ENCODE data around the gene POLDIP2. TPM values are rescaled to one million over a fixed set of nuclear protein-coding genes. Genes with fewer than 3 reads are reported as not detected.
A peak's percentile ranks its signal among the peaks of the same experiment; 100 is the strongest.

POLDIP2 gene
- total and polyA plus RNA-seq, 2 of the 13 experiments (the other 11 are each of a cell fraction or from before 2014, with no cell fraction given), result 85.9 to 114 TPM

DNA sequence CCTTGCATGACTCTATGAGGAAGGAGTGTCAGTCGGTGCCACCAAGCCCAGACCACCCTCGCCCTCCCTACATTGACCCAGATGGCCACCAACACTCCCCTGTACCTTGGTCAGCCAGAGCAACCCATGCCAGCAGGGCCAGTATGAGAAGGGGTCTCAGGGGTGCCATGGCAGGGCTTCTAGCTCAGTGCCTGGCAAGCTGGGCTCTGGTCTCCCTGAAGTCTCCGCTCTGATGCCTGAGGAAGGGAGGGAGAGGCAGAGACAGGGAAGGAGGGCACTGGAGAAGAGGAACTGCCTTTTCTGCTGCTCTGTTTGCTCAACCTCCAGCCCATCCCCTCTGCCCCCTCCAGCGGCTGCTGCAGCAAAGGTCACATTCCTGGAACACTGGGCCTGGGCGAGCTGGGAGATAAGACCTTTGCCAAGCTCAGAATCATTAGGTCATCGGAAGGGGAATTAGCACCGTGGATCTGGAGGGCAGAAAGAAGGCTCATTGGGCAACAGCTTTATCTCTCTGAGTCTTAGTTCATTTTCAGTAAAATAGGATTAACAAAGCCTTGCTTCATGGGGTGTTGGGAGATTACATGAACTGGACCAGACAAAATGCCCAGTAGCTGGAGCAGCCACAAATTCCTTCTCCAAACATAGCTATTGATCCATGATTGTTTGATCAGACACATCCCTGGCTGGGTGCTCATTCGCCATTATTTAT lies 12.9 kb upstream of the POLDIP2 start, which contains the start of gene VTN (continued):
- TF ChIP-seq, protein P1, sequence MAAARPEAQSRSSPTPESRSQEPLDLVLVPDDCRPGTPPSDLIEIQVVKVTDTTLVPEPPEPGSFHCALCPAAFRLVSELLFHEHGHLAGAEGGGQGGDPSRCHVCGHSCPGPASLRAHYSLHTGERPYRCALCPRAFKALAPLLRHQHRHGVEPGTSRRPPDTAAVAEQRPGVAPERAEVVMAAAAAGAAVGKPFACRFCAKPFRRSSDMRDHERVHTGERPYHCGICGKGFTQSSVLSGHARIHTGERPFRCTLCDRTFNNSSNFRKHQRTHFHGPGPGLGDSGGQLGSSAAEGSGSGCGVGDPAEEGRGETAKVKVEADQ (CRISPR knock-in tag; IDR thresholded peaks at IDR 0.05; ENCODE audit: borderline replicate concordance), result peak; percentile 79; the same call in 1 of the 2 replicates
- TF ChIP-seq, protein P2, sequence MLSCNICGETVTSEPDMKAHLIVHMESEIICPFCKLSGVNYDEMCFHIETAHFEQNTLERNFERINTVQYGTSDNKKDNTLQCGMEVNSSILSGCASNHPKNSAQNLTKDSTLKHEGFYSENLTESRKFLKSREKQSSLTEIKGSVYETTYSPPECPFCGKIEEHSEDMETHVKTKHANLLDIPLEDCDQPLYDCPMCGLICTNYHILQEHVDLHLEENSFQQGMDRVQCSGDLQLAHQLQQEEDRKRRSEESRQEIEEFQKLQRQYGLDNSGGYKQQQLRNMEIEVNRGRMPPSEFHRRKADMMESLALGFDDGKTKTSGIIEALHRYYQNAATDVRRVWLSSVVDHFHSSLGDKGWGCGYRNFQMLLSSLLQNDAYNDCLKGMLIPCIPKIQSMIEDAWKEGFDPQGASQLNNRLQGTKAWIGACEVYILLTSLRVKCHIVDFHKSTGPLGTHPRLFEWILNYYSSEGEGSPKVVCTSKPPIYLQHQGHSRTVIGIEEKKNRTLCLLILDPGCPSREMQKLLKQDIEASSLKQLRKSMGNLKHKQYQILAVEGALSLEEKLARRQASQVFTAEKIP (CRISPR knock-in tag; IDR thresholded peaks at IDR 0.05; ENCODE audit: borderline replicate concordance), result no peak
- TF ChIP-seq NBN (conservative IDR thresholded peaks at IDR 0.05) (no peak), MIXL1 (CRISPR knock-in tag; IDR thresholded peaks at IDR 0.05) (peak; percentile 80; the same call in 1 of the 2 replicates), PCBP2 (optimal IDR thresholded peaks at IDR 0.05; ENCODE audit: low read depth, low read length, poor library complexity, severe bottlenecking) (no peak), ZNF224 (CRISPR knock-in tag; IDR thresholded peaks at IDR 0.05) (no peak), ZNF225 (CRISPR knock-in tag; IDR thresholded peaks at IDR 0.05) (0 out of 2 replicates have a peak, but pooled peaks have one; percentile 47), CREM (IDR thresholded peaks at IDR 0.05) (peak; percentile 90), CREM (CRISPR knock-in tag; IDR thresholded peaks at IDR 0.05) (no peak), POLR2A (IDR thresholded peaks at IDR 0.05; ENCODE audit: insufficient read depth in 1 of 2, low read depth in 2 of 2, low read length in 2 of 2) (peak; percentile 52 to 82; a peak in 3 of 4 replicates), NFIC (IDR thresholded peaks at IDR 0.05; ENCODE audit: low read length) (peak; percentile 83; the same call in 1 of the 2 replicates), ZNF501 (CRISPR knock-in tag; IDR thresholded peaks at IDR 0.05) (peak; percentile 46), ZNF382 (CRISPR knock-in tag; IDR thresholded peaks at IDR 0.05; ENCODE audit: borderline replicate concordance) (no peak), EEA1 (CRISPR knock-in tag; IDR thresholded peaks at IDR 0.05; ENCODE audit: borderline replicate concordance) (no peak), SAFB2 (CRISPR knock-in tag; IDR thresholded peaks at IDR 0.05; ENCODE audit: borderline replicate concordance, low read depth) (no peak), ZSCAN30 (CRISPR knock-in tag; IDR thresholded peaks at IDR 0.05) (no peak), SMAD9 (CRISPR knock-in tag; IDR thresholded peaks at IDR 0.05) (no peak), CBX2 (IDR thresholded peaks at IDR 0.05; ENCODE audit: low read depth, low read length) (no peak), CBX2 (CRISPR knock-in tag; IDR thresholded peaks at IDR 0.05; ENCODE audit: low read depth) (no peak), ZFP36 (IDR thresholded peaks at IDR 0.05; ENCODE audit: borderline replicate concordance, low read depth, low read length, partially characterized antibody) (no peak)
- TF ChIP-seq, protein P3, sequence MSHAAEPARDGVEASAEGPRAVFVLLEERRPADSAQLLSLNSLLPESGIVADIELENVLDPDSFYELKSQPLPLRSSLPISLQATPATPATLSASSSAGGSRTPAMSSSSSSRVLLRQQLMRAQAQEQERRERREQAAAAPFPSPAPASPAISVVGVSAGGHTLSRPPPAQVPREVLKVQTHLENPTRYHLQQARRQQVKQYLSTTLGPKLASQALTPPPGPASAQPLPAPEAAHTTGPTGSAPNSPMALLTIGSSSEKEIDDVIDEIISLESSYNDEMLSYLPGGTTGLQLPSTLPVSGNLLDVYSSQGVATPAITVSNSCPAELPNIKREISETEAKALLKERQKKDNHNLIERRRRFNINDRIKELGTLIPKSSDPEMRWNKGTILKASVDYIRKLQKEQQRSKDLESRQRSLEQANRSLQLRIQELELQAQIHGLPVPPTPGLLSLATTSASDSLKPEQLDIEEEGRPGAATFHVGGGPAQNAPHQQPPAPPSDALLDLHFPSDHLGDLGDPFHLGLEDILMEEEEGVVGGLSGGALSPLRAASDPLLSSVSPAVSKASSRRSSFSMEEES (CRISPR knock-in tag; IDR thresholded peaks at IDR 0.05), result no peak
- TF ChIP-seq, protein P4, sequence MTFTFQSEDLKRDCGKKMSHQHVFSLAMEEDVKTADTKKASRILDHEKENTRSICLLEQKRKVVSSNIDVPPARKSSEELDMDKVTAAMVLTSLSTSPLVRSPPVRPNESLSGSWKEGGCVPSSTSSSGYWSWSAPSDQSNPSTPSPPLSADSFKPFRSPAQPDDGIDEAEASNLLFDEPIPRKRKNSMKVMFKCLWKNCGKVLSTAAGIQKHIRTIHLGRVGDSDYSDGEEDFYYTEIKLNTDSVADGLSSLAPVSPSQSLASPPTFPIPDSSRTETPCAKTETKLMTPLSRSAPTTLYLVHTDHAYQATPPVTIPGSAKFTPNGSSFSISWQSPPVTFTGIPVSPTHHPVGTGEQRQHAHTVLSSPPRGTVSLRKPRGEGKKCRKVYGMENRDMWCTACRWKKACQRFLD (CRISPR knock-in tag; IDR thresholded peaks at IDR 0.05; ENCODE audit: borderline replicate concordance), result peak; percentile 86
- TF ChIP-seq, protein P5, sequence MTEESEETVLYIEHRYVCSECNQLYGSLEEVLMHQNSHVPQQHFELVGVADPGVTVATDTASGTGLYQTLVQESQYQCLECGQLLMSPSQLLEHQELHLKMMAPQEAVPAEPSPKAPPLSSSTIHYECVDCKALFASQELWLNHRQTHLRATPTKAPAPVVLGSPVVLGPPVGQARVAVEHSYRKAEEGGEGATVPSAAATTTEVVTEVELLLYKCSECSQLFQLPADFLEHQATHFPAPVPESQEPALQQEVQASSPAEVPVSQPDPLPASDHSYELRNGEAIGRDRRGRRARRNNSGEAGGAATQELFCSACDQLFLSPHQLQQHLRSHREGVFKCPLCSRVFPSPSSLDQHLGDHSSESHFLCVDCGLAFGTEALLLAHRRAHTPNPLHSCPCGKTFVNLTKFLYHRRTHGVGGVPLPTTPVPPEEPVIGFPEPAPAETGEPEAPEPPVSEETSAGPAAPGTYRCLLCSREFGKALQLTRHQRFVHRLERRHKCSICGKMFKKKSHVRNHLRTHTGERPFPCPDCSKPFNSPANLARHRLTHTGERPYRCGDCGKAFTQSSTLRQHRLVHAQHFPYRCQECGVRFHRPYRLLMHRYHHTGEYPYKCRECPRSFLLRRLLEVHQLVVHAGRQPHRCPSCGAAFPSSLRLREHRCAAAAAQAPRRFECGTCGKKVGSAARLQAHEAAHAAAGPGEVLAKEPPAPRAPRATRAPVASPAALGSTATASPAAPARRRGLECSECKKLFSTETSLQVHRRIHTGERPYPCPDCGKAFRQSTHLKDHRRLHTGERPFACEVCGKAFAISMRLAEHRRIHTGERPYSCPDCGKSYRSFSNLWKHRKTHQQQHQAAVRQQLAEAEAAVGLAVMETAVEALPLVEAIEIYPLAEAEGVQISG (CRISPR knock-in tag; IDR thresholded peaks at IDR 0.05), result peak; percentile 80
